GM21619 (cell line): Measurements from ENCODE around the gene TRIM65.
A peak's percentile ranks its signal among the peaks of the same experiment; 100 is the strongest.
"Not testable (repeated sequence)": the region's sequence is repeated elsewhere in the genome, so short reads cannot be mapped to it uniquely, and the experiment has no call there.

Experiments used
- ATAC-seq: cut with Tn5 transposase; IDR thresholded peaks from one replicate; pipeline ENCODE4 v1.9.1; 2021; ENCODE audit not compliant: unreplicated experiment

Gene TRIM65

GRCh38 chr17:75854101-75854748, 42.5 kb downstream of the TRIM65 start:
- ATAC-seq = no peak

GRCh38 chr17:75853433-75853832, 43.3 kb downstream of the TRIM65 start:
- no peak for ATAC-seq

- not testable (repeated sequence) for ATAC-seq
These were observed 45.1 kb downstream of the TRIM65 start for GRCh38 chr17:75851693-75851991.

GRCh38 chr17:75850928-75851692, 45.6 kb downstream of the TRIM65 start:
- no peak for ATAC-seq

- no peak for ATAC-seq
These were observed 47.0 kb downstream of the TRIM65 start for GRCh38 chr17:75849724-75850123.

GRCh38 chr17:75849279-75849646, 47.5 kb downstream of the TRIM65 start:
- ATAC-seq = no peak

- no peak for ATAC-seq
These were observed 48.0 kb downstream of the TRIM65 start for GRCh38 chr17:75848523-75849278.

- ATAC-seq = no peak
These were observed 48.9 kb downstream of the TRIM65 start for GRCh38 chr17:75847614-75848522.

GRCh38 chr17:75846692-75847613, 49.8 kb downstream of the TRIM65 start:
- no peak for ATAC-seq

- ATAC-seq = no peak
These were observed 50.6 kb downstream of the TRIM65 start for GRCh38 chr17:75845933-75846691.

- peak; percentile 60 for ATAC-seq
These were observed 51.6 kb downstream of the TRIM65 start for GRCh38 chr17:75845058-75845711.

GRCh38 chr17:75844530-75845057, 52.2 kb downstream of the TRIM65 start:
- ATAC-seq = no peak

GRCh38 chr17:75843577-75844529, 52.9 kb downstream of the TRIM65 start, which contains the start of gene UNC13D:
UNC13D (minus strand) TSS chr17:75844404; CDS start chr17:75844337, 67 bp downstream.
- ATAC-seq = peak; percentile 18

- ATAC-seq = no peak
These were observed 53.7 kb downstream of the TRIM65 start for GRCh38 chr17:75842963-75843576.

GRCh38 chr17:75842411-75842810, 54.3 kb downstream of the TRIM65 start:
- no peak for ATAC-seq

GRCh38 chr17:75840799-75841164, 56.0 kb downstream of the TRIM65 start:
- no peak for ATAC-seq
